ENCODE results near the gene GZMB.
"Not testable (repeated sequence)": the region's sequence is repeated elsewhere in the genome, so short reads cannot be mapped to it uniquely, and the experiment has no call there.

The GZMB gene, protein sequence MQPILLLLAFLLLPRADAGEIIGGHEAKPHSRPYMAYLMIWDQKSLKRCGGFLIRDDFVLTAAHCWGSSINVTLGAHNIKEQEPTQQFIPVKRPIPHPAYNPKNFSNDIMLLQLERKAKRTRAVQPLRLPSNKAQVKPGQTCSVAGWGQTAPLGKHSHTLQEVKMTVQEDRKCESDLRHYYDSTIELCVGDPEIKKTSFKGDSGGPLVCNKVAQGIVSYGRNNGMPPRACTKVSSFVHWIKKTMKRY

GRCh38 chr14:24634158-24634557 lies at the start of gene GZMB:
GZMB (minus strand) TSS chr14:24634190; CDS start chr14:24634160, 30 bp downstream.
- peak; percentile 49 for DNase-seq

DNA sequence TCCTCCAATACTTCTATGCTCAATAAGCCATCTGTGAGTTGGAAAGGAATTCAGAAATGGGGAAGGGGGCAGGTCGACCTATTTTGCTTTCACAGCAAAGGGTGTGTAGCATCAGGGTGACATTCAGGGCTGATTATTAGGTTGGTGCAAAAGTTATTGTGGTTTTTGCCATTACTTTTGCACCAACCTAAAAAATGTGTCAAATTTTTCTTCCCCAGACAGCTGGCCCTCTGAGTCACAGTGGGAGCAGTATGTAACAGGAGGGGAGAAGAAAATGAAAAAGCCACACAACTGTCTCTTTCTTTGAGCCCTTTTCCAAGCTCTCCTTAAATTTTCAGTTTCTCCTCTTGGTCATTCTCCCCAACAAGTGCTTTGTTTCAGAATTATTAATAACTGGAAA lies 47.1 kb upstream of the GZMB start:
- no peak for DNase-seq

DNA sequence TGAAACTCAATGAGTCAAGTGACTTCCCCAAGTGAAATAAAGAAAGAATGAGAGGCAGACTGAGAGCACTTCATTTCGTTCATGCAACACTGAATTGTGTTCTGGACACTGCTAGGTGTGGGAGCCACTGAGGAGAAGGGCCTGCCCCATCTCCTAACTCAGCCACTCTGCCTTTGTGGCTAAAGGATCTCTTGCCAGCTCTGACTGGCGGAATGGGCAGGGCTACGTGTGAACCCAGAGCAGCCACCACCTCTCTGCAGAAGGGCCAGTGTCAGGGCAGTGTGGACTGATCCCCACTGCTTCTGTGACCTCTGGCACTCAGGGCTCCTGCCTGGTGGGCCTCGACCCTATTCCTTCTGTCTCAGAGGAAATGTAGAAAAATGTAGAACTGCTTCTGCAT lies 46.5 kb upstream of the GZMB start:
- DNase-seq, result no peak

- DNase-seq, result no peak
Observed at GRCh38 chr14:24679248-24679961, 45.4 kb upstream of the GZMB start.

DNA sequence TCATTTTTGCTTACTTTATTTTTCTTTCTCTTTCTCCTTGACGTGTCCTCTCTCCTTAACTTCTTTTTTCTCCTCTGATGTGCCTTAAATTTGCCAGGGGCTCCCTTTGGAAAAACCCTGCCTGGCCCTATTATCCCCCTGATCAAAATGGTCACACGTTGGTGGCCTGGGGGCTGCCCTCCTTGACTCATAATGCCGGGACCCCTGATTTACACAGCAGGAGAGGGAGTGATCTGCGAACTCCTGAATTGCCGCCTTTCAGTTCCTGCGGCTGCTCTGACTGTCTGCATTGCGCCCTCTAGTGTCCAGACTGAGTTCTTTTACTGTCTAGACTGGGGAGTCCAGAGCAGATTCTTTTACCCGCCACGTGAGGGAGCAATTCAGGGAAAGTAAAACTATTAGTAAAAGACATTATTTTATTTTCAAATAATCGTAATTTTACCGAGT lies 44.8 kb upstream of the GZMB start:
- DNase-seq, result peak; percentile 82

- no peak for DNase-seq
Observed at GRCh38 chr14:24677956-24678355, 44.0 kb upstream of the GZMB start.

DNA sequence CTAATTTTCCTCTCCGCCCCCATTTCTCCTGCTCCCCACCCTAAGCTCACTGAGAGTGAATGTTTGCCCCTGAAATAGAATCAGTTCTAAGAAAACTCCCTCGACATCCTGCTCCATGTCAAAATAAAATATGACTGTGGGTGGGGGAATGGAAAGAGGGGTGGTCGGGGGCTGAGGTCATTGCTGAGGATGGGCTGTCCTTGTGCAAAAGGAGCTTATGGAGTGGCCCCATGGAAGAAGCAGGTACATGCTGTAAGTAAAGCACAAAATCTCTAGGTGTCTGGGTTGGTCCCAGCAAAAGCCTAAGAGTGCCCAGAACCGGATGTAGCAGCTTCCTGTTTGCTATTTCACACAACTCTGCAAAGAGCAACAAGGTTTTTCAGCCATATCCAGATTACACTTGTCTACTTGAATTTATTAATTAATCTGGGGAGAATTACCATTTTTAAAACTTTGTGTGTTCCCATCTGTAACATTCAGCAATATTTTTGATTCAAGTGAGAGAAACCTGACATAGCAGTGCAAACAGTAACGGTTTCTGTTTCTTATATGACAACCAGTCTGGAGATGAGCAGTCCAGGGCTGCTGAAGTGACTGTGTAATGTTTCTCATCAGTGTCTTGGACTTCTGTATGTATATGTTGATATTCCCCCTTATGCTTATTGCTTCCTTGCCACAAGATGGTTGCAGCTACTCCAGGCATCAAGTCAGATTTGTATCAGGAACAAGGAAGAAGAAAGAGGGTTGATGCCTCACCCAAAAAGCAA lies 40.4 kb upstream of the GZMB start:
- peak; percentile 24 for DNase-seq

GRCh38 chr14:24673534-24674203 lies 39.7 kb upstream of the GZMB start:
- peak; percentile 56 for DNase-seq

DNA sequence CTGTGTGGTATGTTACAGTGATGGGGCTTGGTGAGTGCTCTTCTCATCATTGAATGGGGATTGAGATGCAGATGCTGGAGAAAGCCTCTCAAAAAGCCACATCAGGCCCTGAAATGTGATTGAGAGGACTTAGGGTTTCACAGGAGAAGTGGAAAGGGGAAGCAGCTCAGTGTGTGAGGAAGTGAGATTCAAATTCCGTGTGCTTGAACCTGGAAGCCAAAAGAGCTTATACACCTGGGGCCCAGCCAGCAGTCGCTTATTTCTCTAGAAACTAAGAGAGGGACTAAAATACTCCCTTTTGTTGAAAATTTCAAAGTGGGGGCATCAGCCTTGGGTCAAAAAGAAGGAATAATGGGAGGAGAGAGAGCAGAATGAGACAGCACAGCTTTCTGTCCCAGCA lies 39.1 kb upstream of the GZMB start:
- no peak for DNase-seq

DNA sequence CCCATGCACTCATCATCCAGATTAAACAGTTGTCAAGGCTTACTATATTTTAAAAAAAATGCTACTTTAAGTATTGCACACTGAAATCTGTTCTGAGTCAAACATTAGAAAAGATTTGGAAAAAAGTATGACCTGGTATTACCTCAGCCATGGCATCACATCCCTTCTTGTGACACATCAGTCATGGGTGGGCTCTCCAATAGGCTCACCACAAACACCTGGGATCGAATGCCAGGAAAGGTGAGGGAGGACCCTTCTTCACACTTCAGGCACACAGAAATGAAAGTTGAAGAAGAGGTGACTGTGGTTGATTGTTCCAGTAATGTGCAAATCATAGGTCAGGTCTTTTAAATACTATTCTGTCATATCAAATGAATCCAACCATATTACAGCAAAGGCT lies 36.6 kb upstream of the GZMB start:
- DNase-seq, result no peak

DNA sequence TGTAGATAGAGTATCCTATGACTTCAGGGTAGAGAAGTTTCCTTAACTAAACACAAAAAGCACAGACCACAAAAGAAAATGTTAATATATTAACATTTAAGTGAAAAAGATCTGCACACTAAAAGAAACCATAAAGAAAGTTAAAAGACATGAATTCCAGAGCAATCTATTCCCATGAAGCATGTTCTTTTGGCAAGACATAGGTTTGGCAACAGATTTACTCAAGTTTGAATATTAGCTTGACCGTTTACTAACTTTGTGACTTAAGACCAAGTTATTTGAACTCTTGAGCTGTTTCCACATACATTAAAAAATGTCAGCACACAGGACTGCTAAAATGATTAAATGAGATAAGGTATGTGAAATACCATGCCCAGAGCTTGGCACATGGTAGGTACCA lies 35.7 kb upstream of the GZMB start:
- DNase-seq, result no peak

- no peak for DNase-seq
Observed at GRCh38 chr14:24665440-24665991, 31.5 kb upstream of the GZMB start.

- DNase-seq, result no peak
Observed at GRCh38 chr14:24664366-24664765, 30.4 kb upstream of the GZMB start.

DNA sequence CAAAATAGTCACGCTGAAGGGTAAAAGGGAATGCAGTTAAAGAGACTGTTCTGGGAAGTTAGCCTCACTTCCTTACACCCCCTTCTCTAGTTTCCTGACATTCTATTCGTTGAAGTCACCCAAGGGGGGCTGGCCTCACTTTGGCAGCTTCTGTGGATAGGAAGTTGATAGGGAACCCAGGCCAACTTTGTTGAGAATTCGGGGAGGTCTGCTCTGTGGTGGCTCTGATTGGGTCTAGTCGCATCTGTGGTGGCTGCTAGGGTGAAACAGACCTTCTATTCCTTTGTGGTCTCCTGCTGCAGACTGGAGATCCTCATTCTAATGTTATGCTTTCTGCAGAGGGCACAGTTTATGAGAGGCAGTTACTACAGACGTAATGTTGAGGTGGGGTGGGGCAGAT lies 28.8 kb upstream of the GZMB start:
- no peak for DNase-seq

DNA sequence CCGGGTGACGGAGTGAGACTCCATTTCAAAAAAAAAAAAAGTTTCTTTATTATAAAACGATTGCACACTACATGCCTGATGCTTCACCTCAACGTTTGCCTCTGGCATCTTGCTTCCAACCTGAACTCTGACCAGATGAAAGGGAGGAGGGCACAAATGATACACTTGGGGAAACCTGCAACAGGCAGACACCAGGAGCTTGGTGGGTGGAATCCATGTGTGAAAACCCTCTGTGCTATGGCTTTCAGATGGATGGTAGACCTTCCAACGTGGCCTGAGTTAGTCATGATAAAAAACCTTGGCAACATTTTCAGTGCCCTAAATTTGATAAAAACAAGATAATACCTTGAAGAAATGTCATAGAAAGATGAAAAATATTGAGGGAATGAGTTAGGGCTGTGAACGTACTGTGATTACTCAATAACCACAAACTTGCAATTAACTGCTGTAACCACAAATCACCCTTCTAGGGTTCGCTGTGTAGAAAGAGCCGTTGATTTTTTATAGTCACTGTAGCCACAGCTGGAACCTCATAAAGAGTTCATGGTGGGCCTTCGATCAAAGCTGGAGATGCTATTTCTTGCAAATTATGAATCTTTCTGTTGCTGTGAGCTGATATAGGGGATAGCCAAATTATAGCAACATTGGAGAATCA lies 26.1 kb upstream of the GZMB start:
- no peak for DNase-seq

- not testable (repeated sequence) for DNase-seq
Observed at GRCh38 chr14:24648361-24648760, 14.4 kb upstream of the GZMB start.

DNA sequence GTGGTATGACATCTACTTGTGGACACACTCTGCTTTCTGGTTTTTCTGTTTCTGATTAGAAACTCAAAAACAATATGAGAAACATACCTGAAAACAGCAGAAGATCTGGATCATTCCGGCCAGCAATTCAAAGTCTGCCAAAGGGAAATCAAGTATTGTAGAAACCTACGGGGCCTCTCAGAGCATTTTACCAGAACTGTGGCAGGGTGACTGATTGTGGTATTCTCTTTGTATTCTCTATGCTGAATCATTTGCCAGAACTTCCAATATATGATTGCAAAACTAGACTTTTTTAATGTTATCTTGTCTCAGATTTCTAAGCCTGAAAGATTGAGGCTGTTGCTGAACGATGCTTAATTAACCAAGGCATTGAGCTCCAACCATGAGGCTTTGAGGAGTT lies 5.9 kb upstream of the GZMB start:
- DNase-seq, result no peak

DNA sequence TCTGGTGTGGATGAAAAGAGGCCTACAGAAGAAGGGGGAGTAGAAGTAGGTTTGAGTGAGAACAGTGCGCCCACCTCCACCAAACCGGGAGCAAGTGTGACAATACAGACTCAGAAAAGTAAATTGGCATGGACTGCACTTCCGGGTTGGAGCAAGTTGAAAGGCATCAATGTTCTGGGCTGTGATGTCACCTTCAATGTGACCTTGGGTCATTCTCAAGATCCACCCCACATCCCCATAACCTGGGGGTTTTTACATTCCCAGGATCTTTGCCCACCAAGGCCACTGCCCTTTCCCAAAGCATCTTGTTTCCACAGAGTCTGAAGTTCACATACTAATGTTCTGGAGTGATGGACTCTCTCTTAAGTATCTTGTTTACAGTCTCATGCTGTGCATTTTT lies 5.3 kb upstream of the GZMB start:
- DNase-seq, result no peak

DNA sequence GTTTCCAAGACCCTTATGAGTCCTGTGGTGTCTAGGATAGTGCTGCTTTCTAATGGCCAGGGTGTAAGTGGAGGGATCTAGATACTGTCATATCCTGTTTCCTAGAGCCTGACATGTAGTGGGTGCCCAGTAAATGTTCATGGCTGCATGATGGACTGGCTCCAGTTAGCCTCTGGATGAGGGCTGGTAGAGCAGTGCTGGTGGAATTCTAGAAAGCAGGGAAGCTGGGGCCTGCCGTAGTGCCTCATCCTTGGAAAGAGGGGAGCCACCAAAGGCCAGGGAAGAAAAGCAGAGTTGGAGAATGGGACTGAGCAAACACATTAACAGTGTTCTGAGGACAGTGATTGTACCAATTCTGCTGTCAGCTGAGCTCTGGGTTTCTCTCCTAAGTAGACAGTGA lies 637 bp downstream of the GZMB start:
- DNase-seq, result no peak

GRCh38 chr14:24632761-24633160 lies 1.2 kb downstream of the GZMB start:
- DNase-seq, result no peak

DNA sequence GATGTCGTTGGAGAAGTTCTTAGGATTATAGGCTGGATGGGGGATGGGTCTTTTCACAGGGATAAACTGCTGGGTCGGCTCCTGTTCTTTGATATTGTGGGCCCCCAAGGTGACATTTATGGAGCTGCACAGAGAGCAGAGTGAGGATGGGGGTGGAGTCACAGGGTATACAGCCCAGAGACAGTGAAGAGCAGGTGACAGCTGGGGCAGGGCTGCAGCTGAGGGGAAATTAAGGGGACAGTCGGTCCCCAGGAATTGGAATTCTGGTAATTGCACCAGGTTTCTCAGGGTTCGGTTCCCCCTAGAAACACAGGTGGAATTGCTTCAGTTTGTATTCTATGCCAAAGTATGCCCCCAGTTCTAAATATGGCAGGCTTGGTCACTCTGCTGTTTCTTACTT lies 1.7 kb downstream of the GZMB start:
- DNase-seq, result no peak

GRCh38 chr14:24631749-24632335 lies 2.1 kb downstream of the GZMB start:
- DNase-seq, result no peak

Data from activated T-cell treated with anti-CD3 and anti-CD28 coated beads for 4 hours (primary cell).